ENCODE data around the gene ZDHHC24.

DNA sequence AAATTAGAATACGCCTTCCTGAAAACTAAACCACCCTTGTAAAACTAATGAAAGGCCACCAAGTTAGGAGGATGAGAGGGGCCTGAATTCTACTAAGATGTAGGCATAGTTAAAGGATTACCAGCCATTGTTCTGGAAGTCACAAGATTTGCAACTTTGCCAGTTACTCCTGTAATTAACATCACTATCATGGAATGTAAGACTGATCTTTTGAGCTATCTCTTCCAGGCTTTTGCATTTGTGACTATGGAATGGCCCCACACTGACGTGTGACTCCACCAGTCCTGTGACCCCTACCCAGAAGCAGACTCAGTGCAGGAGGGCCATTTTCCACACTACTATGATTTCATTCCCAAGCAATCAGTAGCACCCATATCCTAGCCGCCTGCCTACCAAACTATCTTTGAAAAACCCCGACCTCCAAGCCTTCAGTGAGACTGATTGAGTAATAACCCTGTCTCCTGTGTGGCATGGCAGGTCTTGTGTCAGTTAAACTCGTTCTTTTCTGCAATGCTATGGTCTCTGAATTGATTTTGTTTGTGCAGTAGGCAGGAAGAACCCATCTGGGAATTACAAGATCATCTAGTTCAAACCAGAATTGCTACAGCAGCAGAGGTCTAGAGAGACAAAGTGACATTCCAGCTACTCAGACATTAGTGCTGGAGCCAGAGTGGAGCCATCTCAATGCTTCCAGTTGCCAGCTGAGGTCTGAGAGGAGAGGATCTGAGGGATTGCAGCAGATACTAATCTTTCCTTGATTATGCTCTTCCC is 24.4 kb upstream of the ZDHHC24 start:
- TF ChIP-seq, protein P1, sequence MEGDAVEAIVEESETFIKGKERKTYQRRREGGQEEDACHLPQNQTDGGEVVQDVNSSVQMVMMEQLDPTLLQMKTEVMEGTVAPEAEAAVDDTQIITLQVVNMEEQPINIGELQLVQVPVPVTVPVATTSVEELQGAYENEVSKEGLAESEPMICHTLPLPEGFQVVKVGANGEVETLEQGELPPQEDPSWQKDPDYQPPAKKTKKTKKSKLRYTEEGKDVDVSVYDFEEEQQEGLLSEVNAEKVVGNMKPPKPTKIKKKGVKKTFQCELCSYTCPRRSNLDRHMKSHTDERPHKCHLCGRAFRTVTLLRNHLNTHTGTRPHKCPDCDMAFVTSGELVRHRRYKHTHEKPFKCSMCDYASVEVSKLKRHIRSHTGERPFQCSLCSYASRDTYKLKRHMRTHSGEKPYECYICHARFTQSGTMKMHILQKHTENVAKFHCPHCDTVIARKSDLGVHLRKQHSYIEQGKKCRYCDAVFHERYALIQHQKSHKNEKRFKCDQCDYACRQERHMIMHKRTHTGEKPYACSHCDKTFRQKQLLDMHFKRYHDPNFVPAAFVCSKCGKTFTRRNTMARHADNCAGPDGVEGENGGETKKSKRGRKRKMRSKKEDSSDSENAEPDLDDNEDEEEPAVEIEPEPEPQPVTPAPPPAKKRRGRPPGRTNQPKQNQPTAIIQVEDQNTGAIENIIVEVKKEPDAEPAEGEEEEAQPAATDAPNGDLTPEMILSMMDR (conservative IDR thresholded peaks at IDR 0.05; ENCODE audit: low read length): no peak
- no peak for TF ChIP-seq EZH2phosphoT487 (IDR thresholded peaks at IDR 0.05; ENCODE audit: borderline replicate concordance, low read depth, low read length)

Measured in OCI-LY7 (cell line).